ENCODE results near the gene UGCG.

GRCh38 chr9:111939322-111939721, 42.7 kb downstream of the UGCG start:
- TF ChIP-seq ZNF70 (CRISPR knock-in tag; IDR thresholded peaks at IDR 0.05): no peak
- TF ChIP-seq RARB (CRISPR knock-in tag; IDR thresholded peaks at IDR 0.05): no peak
- TF ChIP-seq OSR1 (CRISPR knock-in tag; IDR thresholded peaks at IDR 0.05): no peak
- TF ChIP-seq, protein P1, sequence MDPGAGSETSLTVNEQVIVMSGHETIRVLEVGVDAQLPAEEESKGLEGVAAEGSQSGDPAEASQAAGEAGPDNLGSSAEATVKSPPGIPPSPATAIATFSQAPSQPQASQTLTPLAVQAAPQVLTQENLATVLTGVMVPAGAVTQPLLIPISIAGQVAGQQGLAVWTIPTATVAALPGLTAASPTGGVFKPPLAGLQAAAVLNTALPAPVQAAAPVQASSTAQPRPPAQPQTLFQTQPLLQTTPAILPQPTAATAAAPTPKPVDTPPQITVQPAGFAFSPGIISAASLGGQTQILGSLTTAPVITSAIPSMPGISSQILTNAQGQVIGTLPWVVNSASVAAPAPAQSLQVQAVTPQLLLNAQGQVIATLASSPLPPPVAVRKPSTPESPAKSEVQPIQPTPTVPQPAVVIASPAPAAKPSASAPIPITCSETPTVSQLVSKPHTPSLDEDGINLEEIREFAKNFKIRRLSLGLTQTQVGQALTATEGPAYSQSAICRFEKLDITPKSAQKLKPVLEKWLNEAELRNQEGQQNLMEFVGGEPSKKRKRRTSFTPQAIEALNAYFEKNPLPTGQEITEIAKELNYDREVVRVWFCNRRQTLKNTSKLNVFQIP (CRISPR knock-in tag; IDR thresholded peaks at IDR 0.05; ENCODE audit: borderline replicate concordance, low read depth): no peak
- TF ChIP-seq PPARA (CRISPR knock-in tag; IDR thresholded peaks at IDR 0.05; ENCODE audit: borderline replicate concordance): no peak
- TF ChIP-seq TOX (CRISPR knock-in tag; IDR thresholded peaks at IDR 0.05; ENCODE audit: borderline replicate concordance): no peak
- no peak for TF ChIP-seq TCF4 (CRISPR knock-in tag; IDR thresholded peaks at IDR 0.05; ENCODE audit: borderline replicate concordance)
- TF ChIP-seq ZFP30 (CRISPR knock-in tag; IDR thresholded peaks at IDR 0.05): no peak
- TF ChIP-seq ZFP3 (CRISPR knock-in tag; IDR thresholded peaks at IDR 0.05): no peak
- no peak for TF ChIP-seq CSDC2 (CRISPR knock-in tag; IDR thresholded peaks at IDR 0.05)
- TF ChIP-seq ZNF565 (CRISPR knock-in tag; conservative IDR thresholded peaks at IDR 0.05; ENCODE audit: low read depth): no peak
- TF ChIP-seq GLIS3 (CRISPR knock-in tag; IDR thresholded peaks at IDR 0.05): no peak
- no peak for TF ChIP-seq ARNTL (CRISPR knock-in tag; IDR thresholded peaks at IDR 0.05; ENCODE audit: borderline replicate concordance, low read depth)
